ENCODE data around the gene SLC2A1.
"Not testable (repeated sequence)": the region's sequence is repeated elsewhere in the genome, so short reads cannot be mapped to it uniquely, and the experiment has no call there.

Gene SLC2A1

DNA sequence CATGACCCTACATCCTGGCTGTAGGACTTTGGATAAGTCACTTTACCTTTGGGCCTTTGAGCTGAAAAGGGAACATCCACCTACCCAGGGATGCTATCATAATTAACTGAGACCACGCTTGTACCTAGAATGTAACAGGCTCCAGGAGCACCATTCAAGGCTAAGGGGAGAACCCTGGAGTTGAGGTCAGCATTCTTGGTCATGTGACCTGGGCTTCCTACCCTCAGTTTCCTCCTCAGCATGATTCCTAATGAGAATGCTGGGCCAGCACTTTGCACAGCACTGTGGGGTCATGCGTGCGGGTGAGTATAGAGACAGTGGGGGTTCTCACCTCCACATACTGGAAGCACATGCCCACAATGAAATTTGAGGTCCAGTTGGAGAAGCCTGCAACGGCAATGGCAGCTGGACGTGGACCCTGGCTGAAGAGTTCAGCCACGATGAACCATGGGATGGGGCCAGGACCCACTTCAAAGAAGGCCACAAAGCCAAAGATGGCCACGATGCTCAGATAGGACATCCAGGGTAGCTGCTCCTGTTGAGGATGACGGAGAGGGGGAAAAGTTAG is 31.3 kb downstream of the SLC2A1 start:
- DNase-seq = no peak

DNA sequence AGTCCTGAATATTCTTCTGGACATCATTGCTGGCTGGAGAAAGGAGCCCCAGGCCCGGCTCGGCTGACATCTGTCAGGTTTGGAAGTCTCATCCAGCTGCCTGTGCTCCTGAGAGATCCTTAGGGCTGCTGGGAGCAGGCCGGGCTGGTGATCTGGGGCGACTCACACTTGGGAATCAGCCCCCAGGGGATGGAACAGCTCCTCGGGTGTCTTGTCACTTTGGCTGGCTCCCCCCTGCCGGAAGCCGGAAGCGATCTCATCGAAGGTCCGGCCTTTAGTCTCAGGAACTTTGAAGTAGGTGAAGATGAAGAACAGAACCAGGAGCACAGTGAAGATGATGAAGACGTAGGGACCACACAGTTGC is 31.8 kb downstream of the SLC2A1 start:
- no peak for DNase-seq

DNA sequence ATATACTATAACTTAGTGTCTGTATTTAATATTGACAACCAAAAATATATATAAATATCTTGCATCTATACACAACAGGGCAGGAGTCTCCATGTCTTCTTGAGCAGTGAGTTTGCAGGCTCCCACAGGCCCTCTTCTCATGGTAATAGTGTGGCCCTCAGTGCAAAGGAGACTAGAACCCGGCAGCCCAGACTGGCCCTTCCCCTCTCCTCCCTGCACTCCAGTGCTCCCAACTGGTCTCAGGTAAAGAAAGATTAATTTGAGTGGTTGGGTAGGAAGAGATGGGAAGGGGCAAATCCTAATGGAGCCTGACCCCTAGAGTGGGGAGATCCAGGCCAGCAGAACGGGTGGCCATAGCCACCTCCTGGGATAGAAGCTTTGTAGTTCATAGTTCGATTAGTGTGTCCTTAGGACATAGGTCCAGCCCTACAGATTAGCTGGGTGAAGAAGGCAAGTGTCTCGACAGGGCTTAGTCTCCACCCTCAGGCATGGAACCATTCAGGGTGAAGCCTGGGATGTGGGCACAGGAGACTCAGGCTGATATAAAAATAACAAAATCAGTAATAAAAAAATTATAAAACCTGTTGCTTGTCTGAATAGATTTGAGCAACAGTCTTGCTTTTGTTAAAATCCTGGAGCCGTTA is 32.3 kb downstream of the SLC2A1 start:
- DNase-seq = no peak

DNA sequence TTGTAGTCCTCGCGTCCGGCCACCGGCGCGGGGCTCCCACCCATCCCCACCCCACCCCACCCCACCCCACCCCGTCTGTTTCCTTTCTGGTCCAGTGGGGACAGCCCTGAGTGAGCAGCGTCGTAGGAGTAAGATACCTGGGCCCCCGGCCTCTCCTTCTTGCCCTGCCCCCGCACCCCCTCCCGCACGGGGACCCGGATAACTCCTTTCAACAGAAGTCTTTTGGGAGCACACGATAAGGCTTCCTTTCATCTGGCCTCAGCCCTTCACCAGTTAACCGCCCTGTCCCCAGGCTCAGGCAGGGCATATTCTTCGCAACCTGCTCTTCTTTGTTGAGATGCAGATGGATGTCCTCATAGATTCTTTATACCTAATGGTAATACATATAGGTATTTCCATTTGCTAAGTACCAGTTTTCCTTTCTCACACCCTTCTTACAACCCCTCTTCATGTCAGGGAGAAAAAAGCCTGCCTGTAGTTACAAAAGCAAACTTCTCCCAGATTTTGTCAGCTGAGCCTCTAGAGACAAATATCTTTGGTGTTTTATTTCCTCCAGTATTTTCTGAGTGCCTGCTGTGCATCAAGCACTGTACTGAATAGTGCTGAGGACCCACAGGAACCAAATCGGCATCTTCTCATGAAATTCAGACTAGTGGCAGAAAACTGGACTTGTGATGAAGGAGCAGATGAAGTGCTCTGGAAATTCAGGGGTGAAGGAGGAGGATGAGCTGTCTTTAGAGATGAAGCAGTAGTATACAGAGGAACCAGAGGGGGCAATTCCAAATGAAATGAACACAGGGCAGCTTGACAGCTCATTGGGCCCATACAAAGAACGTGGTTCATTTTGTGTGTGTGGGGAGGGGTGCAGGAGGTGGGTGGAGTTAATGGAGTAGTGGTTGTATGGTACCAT is 33.6 kb downstream of the SLC2A1 start:
- no peak for DNase-seq

DNA sequence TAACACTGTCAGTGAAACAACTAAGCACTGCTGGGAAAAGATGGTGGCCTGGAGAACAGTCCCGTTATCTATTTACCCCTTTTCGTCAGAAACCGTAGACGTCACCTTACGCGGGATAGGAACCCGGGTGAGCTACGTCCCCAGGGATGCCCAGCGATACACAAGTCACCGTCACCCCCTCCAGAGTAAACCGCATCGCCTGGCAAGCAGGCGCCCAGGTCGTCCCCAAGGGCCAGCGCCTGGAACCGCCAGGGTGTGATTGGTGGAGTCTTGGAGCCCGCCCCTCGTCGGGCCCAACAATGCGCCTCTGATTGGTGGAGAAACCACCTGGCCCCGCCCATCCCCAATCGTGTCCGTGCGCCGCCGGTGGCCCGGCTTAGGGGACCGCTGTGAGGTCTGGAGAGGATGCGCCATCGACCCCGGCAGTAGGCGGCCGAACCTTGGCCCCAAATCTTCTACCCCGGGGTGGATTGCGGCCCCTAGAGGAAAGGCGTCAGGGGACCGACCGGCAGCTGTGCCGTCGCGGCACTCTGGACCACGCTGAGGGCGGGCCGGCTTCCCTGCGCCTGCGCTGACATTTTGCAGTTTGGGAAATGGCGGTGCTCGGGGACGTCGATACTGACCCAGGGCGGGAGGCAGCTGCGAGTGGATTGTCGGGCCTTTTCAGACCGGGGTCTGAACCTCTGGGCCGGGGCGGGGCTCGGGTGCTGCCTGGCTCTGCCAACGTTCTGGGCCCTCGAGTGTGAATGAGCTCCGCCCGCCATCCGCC is 34.4 kb downstream of the SLC2A1 start:
- peak; percentile 56 for DNase-seq

DNA sequence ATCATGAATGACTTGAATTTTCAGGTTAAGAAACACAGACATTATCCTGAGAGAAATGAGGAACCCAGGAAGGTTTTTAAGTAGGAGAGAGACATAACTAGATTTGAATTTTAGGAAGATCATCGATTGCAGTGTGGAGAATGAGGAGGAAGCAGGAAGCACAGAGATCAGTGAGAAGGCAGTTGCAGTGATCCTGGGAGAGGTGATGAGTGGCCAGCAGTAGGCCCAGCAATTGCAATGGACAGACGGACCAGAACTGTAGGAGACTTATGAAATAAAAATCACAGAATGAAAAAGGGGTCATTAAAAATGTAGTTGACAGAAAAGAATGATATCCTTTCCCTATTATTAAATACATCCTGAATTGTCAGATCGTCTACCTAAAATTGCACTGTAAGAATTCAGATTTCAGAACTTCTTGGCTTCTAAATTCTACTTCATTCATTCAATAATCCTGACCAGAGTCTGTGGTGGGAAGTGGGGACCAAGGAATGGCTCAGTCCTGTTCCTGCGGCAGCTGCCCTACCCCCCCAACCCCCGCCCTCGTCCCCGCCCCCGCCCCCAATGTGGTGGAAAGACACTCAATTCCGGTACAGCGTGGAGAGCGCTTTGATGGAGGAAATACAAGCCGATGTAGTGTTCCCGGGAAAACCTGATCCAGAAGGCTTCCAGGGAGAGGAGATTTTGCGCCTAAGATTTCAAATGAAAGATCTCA is 35.1 kb downstream of the SLC2A1 start:
- DNase-seq = no peak

DNA sequence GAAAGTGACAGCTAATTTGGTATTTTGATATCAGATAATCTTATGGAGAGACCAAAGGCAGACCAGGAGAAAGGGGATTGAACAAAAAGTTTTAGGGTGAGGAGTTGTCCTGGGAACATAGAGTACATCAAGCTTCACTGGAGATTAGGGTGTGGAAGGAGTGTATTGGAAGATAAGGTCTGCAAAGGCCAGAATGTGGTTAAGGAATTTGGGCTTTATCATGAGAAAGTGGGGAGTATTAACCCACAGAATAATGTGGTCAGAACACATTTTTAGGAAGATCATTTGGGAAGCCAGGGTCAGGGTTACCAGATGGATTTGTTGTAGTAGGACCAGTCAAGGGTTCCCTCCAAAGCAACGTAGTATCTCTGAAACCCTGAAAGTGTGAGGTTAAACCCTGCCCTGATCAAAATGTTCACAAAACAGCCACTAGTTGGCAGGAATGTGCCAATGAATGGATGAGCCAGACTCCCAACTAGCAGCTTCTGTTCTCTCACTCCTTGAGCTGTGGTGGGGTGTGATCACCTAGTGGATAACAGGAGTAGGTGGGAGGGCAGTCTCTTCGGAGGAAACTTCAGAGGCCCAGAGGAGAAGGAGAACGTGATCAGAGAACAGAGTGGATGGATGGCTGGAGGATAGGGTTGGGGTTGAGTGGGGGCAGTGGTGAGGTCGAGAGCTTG is 35.8 kb downstream of the SLC2A1 start:
- peak; percentile 56 for DNase-seq

DNA sequence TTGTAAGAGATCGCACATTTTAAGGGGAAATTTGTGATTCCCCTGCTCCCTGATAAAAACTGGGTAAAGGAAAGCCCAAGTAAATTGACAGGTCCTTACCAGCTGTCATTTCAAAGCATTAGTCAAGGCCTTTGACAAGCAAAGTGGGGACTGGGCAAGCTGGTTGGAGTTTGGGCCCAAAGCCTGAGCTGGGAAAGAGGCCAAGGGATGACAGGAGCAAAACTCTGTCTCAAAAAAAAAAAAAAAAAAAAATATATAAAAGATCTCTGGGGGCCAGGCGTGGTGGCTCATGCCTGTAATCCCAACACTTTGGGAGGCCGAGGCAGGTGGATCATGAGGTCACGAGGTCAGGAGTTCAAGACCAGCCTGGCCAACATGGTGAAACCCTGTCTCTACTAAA is 36.9 kb downstream of the SLC2A1 start:
- no peak for DNase-seq

DNA sequence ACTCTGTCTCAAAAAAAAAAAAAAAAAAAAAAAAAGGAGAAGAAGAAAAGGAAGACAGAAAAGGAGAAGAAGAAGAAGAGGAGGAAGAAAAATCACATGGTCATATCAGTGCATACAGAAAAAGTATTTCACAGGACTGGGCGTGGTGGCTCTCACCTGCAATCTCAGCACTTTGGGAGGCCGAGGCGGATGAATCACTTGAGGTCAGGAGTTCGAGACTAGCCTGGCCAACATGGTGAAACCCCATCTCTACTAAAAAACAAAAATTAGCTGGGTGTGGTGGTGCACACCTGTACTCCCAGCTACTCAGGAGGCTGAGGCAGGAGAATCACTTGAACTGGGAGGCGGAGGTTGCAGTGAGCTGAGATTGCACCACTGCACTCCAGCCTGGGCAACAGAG is 39.0 kb downstream of the SLC2A1 start:
- not testable (repeated sequence) for DNase-seq

DNA sequence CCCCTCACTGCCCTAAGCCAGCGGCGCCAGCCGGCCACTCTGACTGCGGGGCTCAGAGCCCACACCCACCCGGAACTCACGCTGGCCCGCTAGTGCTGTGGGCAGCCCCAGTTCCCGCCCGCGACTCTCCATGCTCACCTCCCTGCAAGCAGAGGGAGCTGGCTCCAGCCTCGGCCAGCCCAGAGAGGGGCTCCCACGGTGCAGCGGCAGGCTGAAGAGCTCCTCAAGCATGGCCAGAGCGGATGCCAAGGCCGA is 41.5 kb downstream of the SLC2A1 start:
- DNase-seq = no peak

DNA sequence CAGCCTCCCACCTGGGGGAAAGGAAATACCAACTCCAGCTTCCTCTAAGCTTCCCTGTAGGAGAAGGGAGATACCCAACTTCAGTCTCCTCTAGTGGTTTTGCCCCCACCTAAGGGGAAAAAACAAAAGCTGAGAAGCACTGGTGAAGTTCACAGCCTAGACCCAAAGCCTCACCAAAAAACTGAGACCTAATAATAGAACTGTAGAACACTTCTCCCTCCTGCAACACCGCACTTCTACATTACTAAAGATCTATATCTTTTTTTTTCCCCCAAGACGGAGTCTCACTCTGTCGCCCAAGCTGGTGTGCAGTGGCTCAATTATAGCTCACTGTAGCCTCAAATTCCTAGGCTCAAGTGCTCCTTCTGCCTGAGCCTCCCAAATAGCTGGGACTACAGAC is 43.2 kb downstream of the SLC2A1 start:
- no peak for DNase-seq

DNA sequence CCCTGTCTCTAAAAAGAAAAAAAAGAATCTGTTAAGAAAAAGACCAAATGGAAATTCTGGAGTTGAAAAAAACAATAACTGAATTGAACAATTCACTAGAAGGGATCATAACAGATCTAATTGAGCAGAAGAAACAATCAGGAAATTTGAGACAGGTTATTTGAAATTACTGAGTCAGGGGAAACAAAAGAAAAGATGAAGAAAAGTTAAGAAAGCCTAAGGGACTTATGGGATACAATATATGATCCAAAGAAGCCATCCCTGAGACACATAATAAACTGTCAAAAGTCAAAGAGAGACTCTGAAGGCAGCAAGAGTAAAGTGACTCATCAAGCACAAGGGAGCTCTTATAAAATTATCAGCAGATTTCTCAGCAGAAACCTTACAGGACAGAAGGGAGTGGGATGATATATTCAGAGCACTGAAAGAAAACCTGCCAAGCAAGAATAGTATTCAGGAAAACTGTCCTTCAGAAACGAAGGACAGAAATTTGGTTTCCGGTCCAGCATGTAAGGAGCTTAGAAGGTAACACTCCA is 44.5 kb downstream of the SLC2A1 start:
- no peak for DNase-seq

DNA sequence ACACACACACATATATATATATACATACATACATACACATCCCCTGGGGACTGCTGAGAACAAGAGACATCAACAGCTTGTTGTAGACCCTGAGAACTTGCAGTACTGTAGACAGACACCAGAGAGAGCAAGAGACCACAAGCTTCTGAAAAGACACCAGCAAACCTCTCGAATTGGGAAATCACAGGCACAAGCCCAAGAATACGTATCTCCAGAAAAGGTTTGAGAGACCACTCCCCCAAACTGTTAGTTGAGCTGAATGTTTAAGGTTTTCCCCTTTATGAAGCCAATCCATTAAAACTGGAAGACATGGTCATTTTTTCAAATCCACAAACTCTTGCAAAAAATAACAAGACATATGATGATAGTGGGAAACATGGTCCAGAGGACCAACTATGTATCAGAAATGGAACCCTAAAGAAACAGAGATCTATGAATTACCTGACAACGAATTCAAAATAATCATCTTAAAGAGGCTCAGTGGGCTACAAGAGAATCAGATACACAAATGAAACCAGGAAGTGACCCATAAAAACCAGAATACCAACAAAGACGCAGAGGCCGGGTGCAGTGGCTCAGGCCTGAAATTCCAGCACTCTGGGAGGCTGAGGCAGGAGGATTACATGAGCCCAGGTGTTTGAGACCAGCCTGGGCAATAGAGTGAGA is 45.1 kb downstream of the SLC2A1 start:
- DNase-seq = peak; percentile 48

DNA sequence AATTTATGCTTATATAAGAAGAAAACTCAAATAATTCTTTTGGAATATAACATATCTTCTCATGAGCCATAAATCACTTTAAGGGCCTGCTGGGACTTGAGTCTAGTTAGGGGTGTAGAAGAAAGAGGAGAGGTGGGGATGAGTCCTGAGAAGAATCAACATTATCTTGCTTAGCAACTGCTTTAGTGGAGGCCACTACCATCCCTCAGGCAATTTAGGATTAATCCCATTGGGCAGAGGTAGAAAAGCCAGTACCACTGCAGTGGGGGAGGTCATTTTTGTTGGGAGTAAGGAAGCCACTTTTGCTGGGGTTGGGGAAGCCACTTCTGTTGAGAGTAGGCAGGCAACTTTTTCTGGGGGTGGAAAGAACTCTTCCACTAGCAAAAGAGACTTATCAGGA is 47.7 kb downstream of the SLC2A1 start:
- no peak for DNase-seq

DNA sequence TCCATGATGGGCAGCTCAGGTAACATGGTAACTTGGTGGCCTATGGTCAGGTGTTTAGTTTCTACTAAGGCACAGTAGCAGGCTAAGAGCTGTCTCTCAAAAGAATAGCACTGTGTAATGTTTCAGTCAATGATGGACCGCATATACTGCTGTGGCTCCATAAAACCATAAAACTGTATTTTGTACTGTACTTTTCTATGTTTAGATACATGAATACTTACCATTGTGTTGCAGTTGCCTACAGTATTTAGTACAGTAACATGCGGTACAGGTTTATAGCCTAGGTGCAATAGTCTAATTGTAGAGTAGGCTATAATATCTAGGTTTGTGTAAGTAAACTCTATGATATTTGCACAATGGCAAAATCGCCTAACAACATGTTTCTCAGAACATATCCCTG is 50.6 kb downstream of the SLC2A1 start:
- no peak for DNase-seq

DNA sequence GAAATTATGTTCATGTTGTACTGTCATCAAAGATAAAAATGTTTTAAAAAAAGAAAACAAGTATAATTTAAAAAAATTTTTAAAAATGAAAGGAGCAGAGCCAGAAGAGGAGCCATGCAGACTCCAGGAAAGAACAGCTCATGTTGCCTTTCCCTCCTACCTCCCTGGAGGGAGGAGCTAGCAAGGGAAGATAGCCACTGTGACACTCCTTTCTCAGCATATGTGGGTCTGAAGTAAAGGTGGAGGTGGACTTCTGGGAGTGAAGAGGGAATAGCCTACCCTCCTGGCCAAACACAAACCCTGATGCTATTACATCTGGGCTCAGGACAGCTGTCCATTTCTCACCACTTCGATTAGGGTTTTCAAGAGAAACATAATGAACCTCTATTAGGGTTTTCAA is 54.2 kb downstream of the SLC2A1 start:
- DNase-seq = no peak

DNA sequence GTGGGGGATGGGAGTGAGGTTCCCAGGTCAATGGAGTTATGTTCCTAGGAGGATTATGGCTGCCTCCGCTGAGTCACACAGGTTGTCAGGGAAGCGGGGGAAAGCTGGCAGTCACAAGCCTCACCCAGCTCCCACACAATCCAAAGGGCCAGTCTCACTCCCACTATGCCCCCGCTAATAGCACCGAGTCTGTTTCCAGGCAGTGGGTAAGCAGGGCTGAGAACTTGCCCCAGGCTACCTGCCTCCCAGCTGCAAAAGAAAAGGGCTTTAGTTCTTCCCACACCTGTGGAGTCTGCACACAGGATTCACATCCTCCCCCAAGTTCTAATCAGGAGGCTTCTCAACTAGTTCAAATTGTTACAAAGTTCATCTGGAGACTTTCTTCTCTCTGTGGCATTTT is 58.7 kb downstream of the SLC2A1 start:
- not testable (repeated sequence) for DNase-seq

DNA sequence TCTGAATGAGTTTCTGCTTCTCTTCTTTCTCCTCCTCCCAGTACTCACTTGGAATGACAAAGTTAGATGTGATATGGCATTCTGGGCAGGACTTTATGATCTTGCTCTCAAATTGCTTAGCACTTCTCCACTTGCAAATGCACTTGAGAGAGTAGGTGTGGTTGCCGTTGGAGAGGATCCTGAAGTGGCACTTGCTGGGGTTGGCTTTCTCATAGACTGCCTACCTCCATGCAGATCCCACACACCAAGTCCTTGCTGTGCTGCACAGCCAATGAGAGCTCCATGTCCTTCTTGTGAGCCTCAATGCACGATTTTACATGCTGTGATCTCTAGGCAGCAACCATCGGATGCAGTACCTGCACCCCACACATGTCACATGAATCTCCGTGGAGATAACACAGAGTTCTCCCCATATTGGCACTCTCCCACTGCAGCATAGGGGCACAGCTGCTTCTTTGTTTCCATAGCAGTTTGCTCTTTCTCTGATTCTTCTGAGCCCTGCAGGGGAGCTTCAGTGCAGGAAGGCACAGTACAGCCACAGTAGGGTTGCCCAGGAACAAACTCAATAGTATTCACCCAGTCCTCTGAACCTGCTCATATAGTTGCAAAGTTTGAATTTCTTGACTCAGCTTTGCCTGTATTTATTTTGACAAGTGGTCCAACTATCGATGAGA is 67.1 kb downstream of the SLC2A1 start:
- DNase-seq = no peak

DNA sequence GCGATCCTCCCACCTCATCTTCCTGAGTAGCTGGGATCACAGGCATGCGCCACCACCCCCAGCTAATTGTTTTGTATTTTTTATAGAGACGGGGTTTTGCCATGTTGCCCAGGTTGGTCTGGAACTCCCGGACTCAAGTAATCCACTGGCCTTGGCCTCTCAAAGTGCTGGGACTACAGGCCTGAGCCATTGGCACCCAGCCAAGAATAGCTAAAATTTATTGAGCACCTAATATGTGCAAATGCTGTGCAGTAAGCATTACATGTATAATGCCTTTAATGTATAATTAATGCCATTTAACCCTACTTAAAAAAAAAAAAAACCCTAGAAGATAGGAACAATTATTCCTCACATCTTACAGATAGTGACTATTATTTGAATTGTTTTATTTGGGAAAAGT is 69.4 kb downstream of the SLC2A1 start:
- no peak for DNase-seq

DNA sequence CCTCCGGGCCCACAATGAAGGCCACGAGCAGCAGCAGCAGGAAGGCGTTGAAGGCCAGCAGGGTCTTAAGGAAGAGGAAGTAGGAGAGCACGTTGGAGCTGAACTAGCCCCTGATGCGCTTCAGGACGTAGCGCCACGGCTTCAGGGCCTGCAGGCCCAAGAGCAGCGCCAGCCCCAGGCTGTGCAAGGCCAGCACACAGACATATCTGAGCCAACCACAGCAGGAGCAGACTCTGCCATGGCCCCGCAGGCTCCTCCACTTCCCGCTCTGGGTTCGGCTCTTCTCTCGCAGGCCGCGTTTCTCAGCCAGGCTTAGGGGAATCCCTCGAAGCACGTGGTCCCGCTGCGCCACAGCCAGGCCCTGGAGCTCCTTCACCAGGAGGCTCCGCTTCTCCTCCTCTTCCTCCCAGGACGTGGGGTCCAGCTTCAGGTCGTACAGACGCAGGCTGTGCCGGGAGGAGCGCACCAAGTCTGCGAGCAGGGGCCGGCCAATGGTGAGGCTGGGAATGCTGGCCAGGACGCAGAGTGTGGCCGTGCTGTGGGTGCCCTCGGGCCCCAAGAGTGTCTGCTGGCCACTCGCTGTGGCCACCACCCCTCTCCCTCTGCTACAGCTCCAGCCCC is 70.5 kb downstream of the SLC2A1 start:
- no peak for DNase-seq

DNA sequence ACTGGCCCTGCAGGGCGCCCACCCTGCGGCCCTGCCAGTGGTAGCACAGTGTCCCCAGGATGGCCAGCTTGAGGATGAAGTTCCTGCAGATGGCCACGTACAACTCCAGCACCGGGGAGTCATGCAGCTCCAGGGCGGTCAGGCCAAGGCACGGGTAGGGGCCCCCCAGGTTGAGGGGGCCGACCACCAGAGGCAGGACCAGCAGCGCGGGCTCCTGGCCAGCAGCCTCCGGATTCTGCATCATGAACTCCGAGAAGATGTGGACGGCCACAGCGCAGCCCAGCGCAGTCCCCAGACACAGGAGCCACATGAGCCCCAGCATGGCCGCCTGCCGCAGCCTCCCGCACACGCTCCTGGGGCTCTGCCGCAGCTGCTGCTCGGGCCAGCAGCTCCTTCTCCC is 71.3 kb downstream of the SLC2A1 start:
- DNase-seq = no peak
